Uterus (tissue), 2 donors: Measurements from ENCODE around the gene XYLB.

Experiments used
- POLR2A ChIP-seq, 2 donors: fragments of 450-650 bp; IDR thresholded peaks; one replicate each; pipeline ENCODE4 v1.6.1; 2016; ENCODE audit warnings: antibody characterized with exemption in 2 of 2, mild to moderate bottlenecking in 1 of 2, moderate library complexity in 1 of 2
- TF ChIP-seq, protein P1 (sequence below), 4 experiments: fragments of 200-600 bp in 2 of 4; fragments of 450-650 bp in 2 of 4; sonication (generic) in 2 of 4; IDR thresholded peaks; one replicate each; pipeline ENCODE4 v1.5.1; 2016 to 2019; ENCODE audit warnings: antibody characterized with exemption in 4 of 4, mild to moderate bottlenecking in 2 of 4, moderate library complexity in 1 of 4

DNA sequence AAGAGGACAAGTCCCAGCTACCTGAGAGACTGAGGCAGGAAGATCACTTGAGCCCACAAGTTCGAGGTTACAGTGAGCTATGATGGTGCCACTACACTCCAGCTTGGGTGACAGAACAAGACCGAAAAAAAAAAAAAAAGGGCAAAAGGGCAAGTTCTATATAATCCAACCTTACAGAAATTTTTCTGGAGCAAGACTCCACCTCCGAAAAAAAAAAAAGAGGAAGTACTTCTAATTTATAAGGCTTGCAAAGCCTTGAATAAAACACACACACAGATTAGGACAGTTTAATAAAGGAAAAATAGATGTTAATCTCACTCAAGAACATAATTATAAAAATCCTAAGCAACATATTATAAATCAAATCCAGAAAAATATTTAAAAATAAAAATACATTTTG is 14.4 kb upstream of the XYLB start:
- TF ChIP-seq, protein P1, sequence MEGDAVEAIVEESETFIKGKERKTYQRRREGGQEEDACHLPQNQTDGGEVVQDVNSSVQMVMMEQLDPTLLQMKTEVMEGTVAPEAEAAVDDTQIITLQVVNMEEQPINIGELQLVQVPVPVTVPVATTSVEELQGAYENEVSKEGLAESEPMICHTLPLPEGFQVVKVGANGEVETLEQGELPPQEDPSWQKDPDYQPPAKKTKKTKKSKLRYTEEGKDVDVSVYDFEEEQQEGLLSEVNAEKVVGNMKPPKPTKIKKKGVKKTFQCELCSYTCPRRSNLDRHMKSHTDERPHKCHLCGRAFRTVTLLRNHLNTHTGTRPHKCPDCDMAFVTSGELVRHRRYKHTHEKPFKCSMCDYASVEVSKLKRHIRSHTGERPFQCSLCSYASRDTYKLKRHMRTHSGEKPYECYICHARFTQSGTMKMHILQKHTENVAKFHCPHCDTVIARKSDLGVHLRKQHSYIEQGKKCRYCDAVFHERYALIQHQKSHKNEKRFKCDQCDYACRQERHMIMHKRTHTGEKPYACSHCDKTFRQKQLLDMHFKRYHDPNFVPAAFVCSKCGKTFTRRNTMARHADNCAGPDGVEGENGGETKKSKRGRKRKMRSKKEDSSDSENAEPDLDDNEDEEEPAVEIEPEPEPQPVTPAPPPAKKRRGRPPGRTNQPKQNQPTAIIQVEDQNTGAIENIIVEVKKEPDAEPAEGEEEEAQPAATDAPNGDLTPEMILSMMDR (IDR thresholded peaks at IDR 0.05), result no peak
- no peak for TF ChIP-seq POLR2A (IDR thresholded peaks at IDR 0.05)
